Neutrophil (primary cell): ENCODE results near the gene CEP120.
"Not testable (repeated sequence)": the region's sequence is repeated elsewhere in the genome, so short reads cannot be mapped to it uniquely, and the experiment has no call there.

Source experiments
- H3K27ac ChIP-seq: fragments of 200-600 bp; sonication (generic); 2 replicates; pipeline ENCODE4 v1.5.1; 2016; ENCODE audit warnings: mild to moderate bottlenecking, moderate library complexity
- H3K27me3 ChIP-seq: fragments of 200-600 bp; sonication (generic); 2 replicates; pipeline ENCODE4 v1.6.0; 2016; ENCODE audit warnings: mild to moderate bottlenecking
- H3K36me3 ChIP-seq: fragments of 200-600 bp; sonication (generic); 2 replicates; pipeline ENCODE4 v1.5.1; 2017
- H3K4me1 ChIP-seq, 2 experiments: fragments of 200-600 bp in 1 of 2; sonication (generic) in 1 of 2; 1 replicate in 1 of 2; 2 replicates in 1 of 2; pipeline versions ENCODE4 v1.5.1 to v1.6.1; 2013 to 2016; ENCODE audit warnings: low read depth in 1 of 2, low read length in 1 of 2, mild to moderate bottlenecking in 1 of 2, moderate library complexity in 1 of 2; ENCODE audit not compliant: control insufficient read depth in 1 of 2, insufficient read depth in 1 of 2
- H3K4me3 ChIP-seq, 2 experiments: fragments of 200-600 bp in 1 of 2; sonication (generic) in 1 of 2; 1 replicate in 1 of 2; 2 replicates in 1 of 2; pipeline ENCODE4 v1.5.1; 2013 to 2016; ENCODE audit warnings: low read depth in 1 of 2, low read length in 1 of 2, mild to moderate bottlenecking in 1 of 2, moderate library complexity in 1 of 2
- H3K9me3 ChIP-seq: fragments of 200-600 bp; sonication (generic); 2 replicates; pipeline ENCODE4 v1.5.1; 2016
- CTCF ChIP-seq: fragments of 200-600 bp; sonication (generic); IDR thresholded peaks from 2 replicates; pipeline ENCODE4 v1.5.1; 2016; ENCODE audit warnings: antibody characterized with exemption

Gene CEP120

GRCh38 chr5:123423278-123424149 lies at the start of gene CEP120:
TSS of gene CEP120 (minus strand) at chr5:123423403. CDS start at chr5:123422998, 405 bp downstream.
- peak within 1 kb of the TSS; percentile 83 to 98 for H3K4me3 ChIP-seq
- no peaks in the 10 kb centered on the region for H3K9me3 ChIP-seq
- TF ChIP-seq CTCF, result peak; percentile 98
- peak within 1 kb of the TSS; percentile 86 for H3K27ac ChIP-seq
- H3K4me1 ChIP-seq, result peaks cover 50 to 53% of the 10 kb centered on the region in 2 experiments
- no peaks in the 10 kb centered on the region for H3K36me3 ChIP-seq
- no peaks in the 10 kb centered on the region for H3K27me3 ChIP-seq

- no peak for TF ChIP-seq CTCF
- Histone ChIP-seq H3K36me3 (no peaks in the 10 kb centered on the region), H3K9me3 (no peaks in the 10 kb centered on the region), H3K4me3 (no peak overlapping the region), H3K27ac (no peak overlapping the region), H3K27me3 (peaks cover 5% of the 10 kb centered on the region), H3K4me1 (no peaks in the 10 kb centered on the region)
These were observed 49.1 kb upstream of the CEP120 start for GRCh38 chr5:123472150-123472924.

GRCh38 chr5:123471385-123471784 lies 48.2 kb upstream of the CEP120 start:
- Histone ChIP-seq H3K27ac (no peak overlapping the region), H3K9me3 (no peaks in the 10 kb centered on the region), H3K4me3 (no peak overlapping the region), H3K4me1 (no peaks in the 10 kb centered on the region), H3K36me3 (no peaks in the 10 kb centered on the region), H3K27me3 (peaks cover 3% of the 10 kb centered on the region)
- no peak for TF ChIP-seq CTCF

- not testable (repeated sequence) for H3K9me3 ChIP-seq, H3K27me3 ChIP-seq, H3K4me1 ChIP-seq, H3K36me3 ChIP-seq, H3K27ac ChIP-seq, H3K4me3 ChIP-seq
These were observed 43.6 kb upstream of the CEP120 start for GRCh38 chr5:123466839-123467238.

- no peaks in the 10 kb centered on the region for H3K9me3 ChIP-seq
- no peak overlapping the region for H3K27ac ChIP-seq
- H3K4me1 ChIP-seq, result no peaks in the 10 kb centered on the region
- no peaks in the 10 kb centered on the region for H3K36me3 ChIP-seq
- no peak overlapping the region for H3K4me3 ChIP-seq
- H3K27me3 ChIP-seq, result no peaks in the 10 kb centered on the region
- no peak for TF ChIP-seq CTCF
These were observed 37.1 kb upstream of the CEP120 start for GRCh38 chr5:123460296-123460729.

- H3K9me3 ChIP-seq, H3K4me1 ChIP-seq, H3K27me3 ChIP-seq, H3K27ac ChIP-seq, H3K4me3 ChIP-seq, H3K36me3 ChIP-seq: not testable (repeated sequence)
These were observed 35.8 kb upstream of the CEP120 start for GRCh38 chr5:123458994-123459393.
